ENCODE results near the gene ERP29. TPM values are rescaled to one million over a fixed set of nuclear protein-coding genes. Genes with fewer than 3 reads are reported as not detected.

ERP29 gene
- total and polyA plus RNA-seq, 2 of the 13 experiments (the other 11 are each of a cell fraction or from before 2014, with no cell fraction given), result 111 to 147 TPM

- 79% methylated on average over 6 of the region's 6 CpGs for WGBS (ENCODE audit: low lambda C conversion rate)
Observed at GRCh38 chr12:111992464-111992863, 20.8 kb upstream of the ERP29 start.

More at GRCh38 chr12:111992464-111992863, 20.8 kb upstream of the ERP29 start:
- DNase-seq (ENCODE audit: low spot score) (no peak), FAIRE-seq (no peak), ATAC-seq (no peak)
- ChIA-PET CTCF (ENCODE audit: low intra/inter-chr PET ratio, low total read pairs) (no interaction called here), POLR2A (no interaction called here)
- in situ Hi-C loops (cut with HindIII; ENCODE audit: extremely low pct_ligation_motif_present, low pct_unique_long_range_greater_than_20kb) (no loop called here), intact Hi-C loops (cut with micrococcal nuclease; ENCODE audit: unreplicated experiment) (no loop called here)
- no peak for TF ChIP-seq JDP2 (CRISPR knock-in tag; IDR thresholded peaks at IDR 0.05; ENCODE audit: borderline replicate concordance)
- TF ChIP-seq MEIS1 (CRISPR knock-in tag; IDR thresholded peaks at IDR 0.05; ENCODE audit: borderline replicate concordance), result no peak
- TF ChIP-seq TBL1XR1 (IDR thresholded peaks at IDR 0.05; ENCODE audit: borderline replicate concordance, low read length, partially characterized antibody), result no peak
- no peak for TF ChIP-seq SKIL (CRISPR knock-in tag; IDR thresholded peaks at IDR 0.05; ENCODE audit: borderline replicate concordance)
- TF ChIP-seq KDM4B (CRISPR knock-in tag; IDR thresholded peaks at IDR 0.05), result no peak
- TF ChIP-seq EEA1 (CRISPR knock-in tag; IDR thresholded peaks at IDR 0.05; ENCODE audit: borderline replicate concordance), result no peak
- TF ChIP-seq RNF2 (conservative IDR thresholded peaks at IDR 0.05; ENCODE audit: low read depth), result no peak
- TF ChIP-seq TEAD3 (CRISPR knock-in tag; optimal IDR thresholded peaks at IDR 0.05; ENCODE audit: borderline replicate concordance), result no peak
- no peak for TF ChIP-seq ZNF788 (CRISPR knock-in tag; IDR thresholded peaks at IDR 0.05; ENCODE audit: borderline replicate concordance)
- no peak for TF ChIP-seq REL (CRISPR knock-in tag; conservative IDR thresholded peaks at IDR 0.05)
- H3K79me2 ChIP-seq (ENCODE audit: insufficient read depth, low read length), result no peaks in the 10 kb centered on the region
- no TSS peak for BruUV-seq (replicated peaks)
- H4K20me1 ChIP-seq (ENCODE audit: insufficient read depth, low read length), result no peaks in the 10 kb centered on the region
- no peaks in the 10 kb centered on the region for H3K9me3 ChIP-seq (ENCODE audit: low read length)
- H3K36me3 ChIP-seq (replicated peaks in 1 of 2; ENCODE audit: control insufficient read depth in 1 of 2, insufficient read depth in 2 of 2, low read length in 2 of 2), result no peaks in the 10 kb centered on the region
- H3K4me3 ChIP-seq (replicated peaks in 1 of 3; ENCODE audit: insufficient read depth in 1 of 3, low read depth in 2 of 3, low read length in 3 of 3), result no peak overlapping the region
- H3K27me3 ChIP-seq (ENCODE audit: control insufficient read depth in 1 of 2, insufficient read depth in 2 of 2, low read length in 2 of 2), result no peaks in the 10 kb centered on the region
- no peak overlapping the region for H2AFZ ChIP-seq (ENCODE audit: low read length)
- no peaks in the 10 kb centered on the region for H3K4me1 ChIP-seq (ENCODE audit: insufficient read depth, low read length)
- no peak overlapping the region for H3K27ac ChIP-seq (ENCODE audit: extremely low read length, insufficient read depth, low read length)
- no peak overlapping the region for H3K9ac ChIP-seq (ENCODE audit: insufficient read depth, low read depth, low read length)
- no peak overlapping the region for H3K4me2 ChIP-seq (ENCODE audit: low read depth, low read length)
